Daoy (cell line): ENCODE measurements around the gene TLR6. TPM values are rescaled to one million over a fixed set of nuclear protein-coding genes. Genes with fewer than 3 reads are reported as not detected.
A peak's percentile ranks its signal among the peaks of the same experiment; 100 is the strongest.
"Not testable (repeated sequence)": the region's sequence is repeated elsewhere in the genome, so short reads cannot be mapped to it uniquely, and the experiment has no call there.

ENCODE experiments used
- DNase-seq: peaks from one replicate; pipeline ENCODE4 v3.0.0-alpha.2; 2015; ENCODE audit warnings: low read depth
- total RNA-seq: library from RNA; depleted of rRNA; stranded (reverse); fragments of >200 nt; shearing (Covaris generic); gene quantifications from 2 replicates; pipeline ENCODE4 v1.2.3, GENCODE V29; 2014; rRNA removed

The TLR6 gene
- total RNA-seq, 1 experiment from 2014 or later, result 2.2 TPM

DNA sequence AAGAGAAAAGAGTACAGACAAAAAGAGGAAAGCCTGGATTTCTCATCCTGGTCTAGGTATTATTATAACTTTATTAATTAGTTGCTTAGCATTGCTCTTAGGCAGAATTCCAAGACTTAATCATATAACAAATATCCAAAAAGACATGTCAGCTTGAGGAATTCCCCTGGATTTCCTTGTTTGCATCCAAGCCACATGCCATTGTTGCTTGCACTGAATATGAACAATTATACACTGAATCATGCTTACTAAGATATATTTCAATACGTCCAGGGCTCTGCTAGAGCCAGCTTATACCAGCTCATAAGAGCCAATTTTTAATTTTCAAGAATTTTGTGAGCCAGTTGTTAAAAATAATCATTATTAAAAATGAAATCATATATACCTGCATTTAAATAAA lies 68.3 kb downstream of the TLR6 start:
- DNase-seq, result peak; percentile 29

- no peak for DNase-seq
These were observed 68.9 kb downstream of the TLR6 start for GRCh38 chr4:38787693-38788092.

GRCh38 chr4:38785901-38786402 lies 70.7 kb downstream of the TLR6 start:
- DNase-seq, result no peak

GRCh38 chr4:38785041-38785790 lies 71.4 kb downstream of the TLR6 start:
- no peak for DNase-seq

GRCh38 chr4:38784141-38784540 lies 72.5 kb downstream of the TLR6 start:
- no peak for DNase-seq

- DNase-seq, result no peak
These were observed 73.5 kb downstream of the TLR6 start for GRCh38 chr4:38783109-38783460.

DNA sequence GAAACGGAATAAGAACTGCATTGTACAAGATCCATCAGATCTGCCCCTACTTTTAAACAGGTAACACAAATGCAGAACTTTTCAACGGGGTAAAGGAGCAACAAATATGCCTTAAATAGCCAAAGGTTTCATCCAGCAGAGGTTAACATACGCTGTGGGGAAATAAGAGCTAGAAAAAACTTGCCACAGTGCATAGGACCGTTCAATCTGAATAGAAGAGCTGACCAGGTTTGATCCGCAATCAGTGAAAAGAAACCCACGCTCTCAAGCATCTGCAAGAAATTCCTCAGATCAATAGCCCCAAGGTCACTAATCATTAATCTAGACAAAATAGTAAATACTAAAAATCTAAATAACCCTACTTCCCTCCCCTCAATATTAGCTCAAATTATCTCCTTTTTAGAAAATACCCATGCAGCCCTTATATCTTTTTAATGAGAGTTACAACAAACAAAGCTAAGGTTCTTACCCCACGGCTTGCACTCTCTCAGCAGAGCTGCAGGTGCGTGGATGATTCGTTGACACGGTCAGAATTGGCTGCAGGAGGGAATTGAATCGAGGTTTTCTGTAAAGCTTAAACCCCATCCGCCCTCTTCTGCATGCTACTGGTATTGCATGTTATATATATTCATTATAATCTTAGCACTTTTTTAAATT lies 74.0 kb downstream of the TLR6 start, which contains the start of gene TLR10:
Gene TLR10 (minus strand): TSS at position 539 of the 657 bp plus-strand sequence. CDS start 7,400 bp downstream, outside the sequence.
- DNase-seq, result peak; percentile 36

- DNase-seq, result no peak
These were observed 74.8 kb downstream of the TLR6 start for GRCh38 chr4:38781854-38782261.

GRCh38 chr4:38780833-38781484 lies 75.7 kb downstream of the TLR6 start:
- no peak for DNase-seq

DNA sequence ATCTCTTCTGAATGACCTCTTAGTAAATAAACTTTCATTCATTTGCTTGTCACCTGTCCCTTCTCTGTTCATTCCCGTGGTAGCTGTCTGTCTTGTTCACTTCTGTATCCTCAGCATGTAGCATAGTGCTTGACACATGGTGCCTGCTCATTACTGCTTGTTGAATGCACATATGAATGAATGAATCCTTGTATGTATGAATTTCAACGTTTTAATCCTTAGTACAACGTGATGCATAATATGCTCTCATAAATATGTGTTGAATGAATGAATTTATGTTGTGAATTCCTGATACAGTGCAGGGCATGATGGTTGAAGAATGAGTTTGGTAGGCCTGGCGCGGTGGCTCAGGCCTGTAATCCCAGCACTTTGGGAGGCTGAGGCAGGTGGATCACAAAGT lies 76.8 kb downstream of the TLR6 start:
- no peak for DNase-seq

- DNase-seq, result not testable (repeated sequence)
These were observed 78.7 kb downstream of the TLR6 start for GRCh38 chr4:38777925-38778324.

DNA sequence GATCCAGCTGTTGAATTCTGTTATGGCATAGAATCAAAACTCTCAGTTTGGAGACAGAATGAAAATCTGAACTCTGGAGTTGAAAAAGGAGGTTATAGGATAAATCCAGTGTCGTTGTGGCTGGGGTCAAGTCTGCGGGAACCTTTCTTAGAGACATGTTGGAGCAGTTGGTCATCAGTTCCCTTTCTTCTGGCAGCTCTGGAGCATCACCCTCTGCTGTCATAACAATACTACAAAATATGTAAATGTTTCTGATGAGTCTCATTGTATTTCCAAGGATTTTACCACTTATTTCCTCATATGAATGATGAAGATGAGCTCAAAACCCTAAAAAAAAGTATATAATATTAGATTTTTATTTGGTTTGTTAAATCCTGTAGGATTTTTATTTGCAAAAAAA lies 81.3 kb downstream of the TLR6 start:
- no peak for DNase-seq

DNA sequence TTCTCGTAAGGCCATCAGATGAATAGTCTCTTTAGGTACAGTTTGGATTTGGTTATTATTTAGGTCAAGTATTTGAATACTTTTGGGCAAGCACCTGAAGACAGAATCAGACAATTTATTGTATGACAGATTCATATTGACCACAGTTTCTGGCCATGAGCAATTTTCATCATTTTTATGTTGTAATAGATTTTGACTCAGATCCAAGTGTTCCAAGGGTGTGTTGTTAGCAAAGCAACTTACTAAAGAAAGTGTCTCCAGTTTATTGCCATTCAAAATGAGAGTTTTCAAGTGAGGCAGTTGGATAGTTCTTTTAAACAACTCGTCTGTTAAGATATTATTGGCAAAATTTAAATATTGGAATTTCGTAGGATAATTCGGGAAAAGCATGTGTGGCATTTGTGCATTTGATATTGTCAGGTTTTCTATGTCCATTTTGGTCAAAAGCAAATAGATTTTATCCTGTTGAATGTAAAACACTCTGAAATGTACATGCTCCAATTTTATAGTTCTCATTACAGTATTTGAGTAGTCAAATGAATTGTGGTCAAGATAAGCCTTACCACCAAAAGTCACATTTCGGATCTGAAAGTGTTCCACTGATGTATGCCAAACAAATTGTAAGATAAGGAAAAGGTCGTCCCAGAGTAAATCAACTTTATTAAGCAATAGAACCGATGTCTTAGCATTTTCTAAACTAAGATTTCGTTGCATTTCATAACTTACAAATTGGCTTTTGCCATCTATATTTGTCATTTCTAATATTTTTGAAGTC lies 82.2 kb downstream of the TLR6 start:
- DNase-seq, result no peak

Other genes with a start within 250 kb of the TLR6 start
- 5.0 and 5.5 TPM in 2 replicates for gene KLF3, start 192.6 kb downstream of the TLR6 start, total RNA-seq
- gene TLR10, start 73.8 kb downstream of the TLR6 start, total RNA-seq, result not detected in 2 replicates
- 3.5 and 4.3 TPM in 2 replicates for gene TLR1, start 52.0 kb downstream of the TLR6 start, total RNA-seq
- gene FAM114A1, start 11.0 kb upstream of the TLR6 start, total RNA-seq, result 35.6 and 37.1 TPM in 2 replicates
- gene TMEM156, start 175.6 kb upstream of the TLR6 start, total RNA-seq, result 19.3 and 33.7 TPM in 2 replicates
- 86.6 and 99.3 TPM in 2 replicates for gene KLHL5, start 205.4 kb upstream of the TLR6 start, total RNA-seq